ENCODE measurements around the gene SMIM10L2A. TPM values are rescaled to one million over a fixed set of nuclear protein-coding genes. Genes with fewer than 3 reads are reported as not detected.
"Not testable (repeated sequence)": the region's sequence is repeated elsewhere in the genome, so short reads cannot be mapped to it uniquely, and the experiment has no call there.

The SMIM10L2A gene
- total and polyA plus RNA-seq, 4 experiments from 2014 or later = 0.06 to 3.1 (median 1.5) TPM

- H3K4me3 ChIP-seq (ENCODE audit: low read length in 2 of 2) = no peak overlapping the region
- DNase-seq = no peak
- Mint-ChIP-seq H3K4me3 (no peak overlapping the region), H3K27me3 (no peaks in the 10 kb centered on the region), H3K4me1 (no peaks in the 10 kb centered on the region), H3K36me3 (no peaks in the 10 kb centered on the region), H3K27ac (no peak overlapping the region), H3K9me3 (no peaks in the 10 kb centered on the region)
- ChIA-PET POLR2A (ENCODE audit: partially characterized antibody) (no interaction called here), CTCF (ENCODE audit: partially characterized antibody) (no interaction called here)
- H3K9me3 ChIP-seq (ENCODE audit: control insufficient read depth in 1 of 2, low read length in 2 of 2) = no peaks in the 10 kb centered on the region
- H3K27ac ChIP-seq (ENCODE audit: low read depth, low read length) = no peak overlapping the region
- no peaks in the 10 kb centered on the region for H3K4me1 ChIP-seq (ENCODE audit: insufficient read depth, low read length)
- H3K27me3 ChIP-seq (ENCODE audit: insufficient read depth, low read length) = no peaks in the 10 kb centered on the region
- no peaks in the 10 kb centered on the region for H3K36me3 ChIP-seq (ENCODE audit: insufficient read depth, low read length)
- intact Hi-C loops (cut with micrococcal nuclease) = no loop called here
These were observed 15.5 kb downstream of the SMIM10L2A start for GRCh38 chrX:135436966-135437866.

DNA sequence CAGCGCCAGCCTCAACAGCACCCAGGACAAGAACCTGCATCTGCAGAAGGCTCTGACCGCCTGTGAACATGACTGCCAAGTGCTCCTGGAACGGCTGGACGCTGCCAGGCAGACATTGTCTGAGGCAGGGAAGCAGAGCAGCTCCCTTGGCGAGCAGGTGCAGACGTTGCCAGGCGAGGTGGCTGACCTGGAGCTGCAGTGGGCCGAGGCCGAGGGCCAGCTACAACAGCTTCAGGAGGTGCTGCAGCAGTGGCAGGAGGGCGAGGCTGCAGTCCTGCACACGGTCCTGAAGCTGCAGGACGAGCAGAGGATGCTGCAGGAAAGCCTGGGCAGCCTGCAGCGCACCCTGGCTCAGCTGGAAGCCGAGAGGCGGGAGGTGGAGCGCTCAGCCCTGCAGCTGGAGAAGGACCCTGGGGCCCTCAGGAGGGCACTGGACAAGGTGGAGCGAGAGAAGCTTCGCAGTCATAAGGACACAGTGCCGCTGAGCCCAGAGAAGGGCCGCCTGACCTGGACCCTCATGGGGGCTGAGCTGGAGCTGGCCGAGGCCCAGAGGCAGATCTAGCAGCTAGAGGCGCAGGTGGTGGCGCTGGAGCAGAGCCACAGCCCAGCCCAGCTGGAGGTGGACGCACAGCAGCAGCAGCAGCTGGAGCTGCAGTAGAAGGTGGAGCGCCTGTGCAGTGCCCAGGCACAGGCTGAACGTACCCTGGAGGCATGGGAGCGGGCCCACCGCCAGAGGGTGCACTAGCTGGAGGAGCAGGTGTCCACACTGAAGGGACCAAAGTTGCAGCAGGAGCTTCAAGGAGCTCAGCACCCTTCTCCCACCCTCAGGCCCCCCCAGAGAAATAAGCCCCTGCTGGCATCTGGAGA lies 16.4 kb downstream of the SMIM10L2A start:
- Mint-ChIP-seq H3K9me3 (no peaks in the 10 kb centered on the region), H3K4me3 (no peak overlapping the region), H3K4me1 (no peaks in the 10 kb centered on the region), H3K27ac (no peak overlapping the region), H3K27me3 (no peaks in the 10 kb centered on the region), H3K36me3 (no peaks in the 10 kb centered on the region)
- Histone ChIP-seq H3K4me1 (ENCODE audit: insufficient read depth, low read length) (no peaks in the 10 kb centered on the region), H3K4me3 (ENCODE audit: low read length in 2 of 2) (no peak overlapping the region), H3K9me3 (ENCODE audit: control insufficient read depth in 1 of 2, low read length in 2 of 2) (no peaks in the 10 kb centered on the region), H3K27ac (ENCODE audit: low read depth, low read length) (no peak overlapping the region), H3K27me3 (ENCODE audit: insufficient read depth, low read length) (no peaks in the 10 kb centered on the region), H3K36me3 (ENCODE audit: insufficient read depth, low read length) (no peaks in the 10 kb centered on the region)
- DNase-seq = no peak
- POLR2A ChIA-PET (ENCODE audit: partially characterized antibody) = no interaction called here
- CTCF ChIA-PET (ENCODE audit: partially characterized antibody) = no interaction called here
- intact Hi-C loops (cut with micrococcal nuclease) = no loop called here

- no peaks in the 10 kb centered on the region for H3K27me3 Mint-ChIP-seq
These were observed 16.9 kb downstream of the SMIM10L2A start for GRCh38 chrX:135438734-135439043.

DNA sequence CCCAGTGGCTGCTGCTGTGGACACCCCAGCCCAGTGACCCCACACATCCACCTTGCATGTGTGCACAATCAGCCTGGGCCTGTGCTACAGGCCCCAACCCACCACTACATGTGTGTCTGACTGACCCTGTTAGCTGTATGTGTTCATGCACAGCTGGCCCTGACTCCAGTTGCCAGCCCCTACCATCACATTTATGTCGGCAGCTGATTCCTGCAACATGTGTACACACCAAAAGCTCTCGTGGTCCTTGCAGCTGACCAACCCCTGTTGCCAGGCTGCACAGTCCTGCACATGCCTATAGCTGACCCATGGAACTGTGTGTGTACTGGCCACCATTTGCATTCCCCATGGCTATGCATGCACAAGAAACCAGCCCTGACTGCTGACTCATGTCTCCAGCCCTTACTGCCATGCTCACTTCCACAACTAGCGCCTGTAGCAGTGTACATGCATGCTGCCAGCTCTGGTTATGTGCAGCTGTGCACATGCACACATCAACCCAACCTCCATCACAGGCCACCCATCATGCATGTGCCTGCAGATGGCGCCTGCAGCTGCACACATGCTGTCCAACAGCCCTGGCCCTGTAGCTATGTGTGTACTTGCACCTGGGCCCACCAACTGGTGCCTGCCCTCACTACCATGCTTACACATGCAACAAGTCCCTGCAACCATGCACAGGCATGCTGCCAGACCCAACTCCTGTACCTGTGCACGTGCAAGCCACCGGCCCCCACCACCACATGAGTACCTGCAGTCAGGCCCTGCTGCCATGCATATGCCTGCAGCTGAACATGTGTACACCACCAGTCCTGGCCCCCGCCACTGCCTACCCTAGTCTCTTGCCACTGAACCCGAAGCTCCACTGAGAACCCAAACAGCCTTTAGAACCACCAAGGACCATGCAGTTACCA lies 28.1 kb downstream of the SMIM10L2A start:
- Histone ChIP-seq H3K9me3 (ENCODE audit: control insufficient read depth in 1 of 2, low read length in 2 of 2) (no peaks in the 10 kb centered on the region), H3K4me1 (ENCODE audit: insufficient read depth, low read length) (no peaks in the 10 kb centered on the region), H3K27me3 (ENCODE audit: insufficient read depth, low read length) (no peaks in the 10 kb centered on the region), H3K27ac (ENCODE audit: low read depth, low read length) (no peak overlapping the region), H3K36me3 (ENCODE audit: insufficient read depth, low read length) (no peaks in the 10 kb centered on the region), H3K4me3 (ENCODE audit: low read length in 2 of 2) (no peak overlapping the region)
- no peak for DNase-seq
- Mint-ChIP-seq H3K4me3 (no peak overlapping the region), H3K9me3 (no peaks in the 10 kb centered on the region), H3K36me3 (no peaks in the 10 kb centered on the region), H3K27ac (no peak overlapping the region), H3K4me1 (no peaks in the 10 kb centered on the region), H3K27me3 (no peaks in the 10 kb centered on the region)
- intact Hi-C loops (cut with micrococcal nuclease) = no loop called here
- POLR2A ChIA-PET (ENCODE audit: partially characterized antibody) = no interaction called here
- CTCF ChIA-PET (ENCODE audit: partially characterized antibody) = no interaction called here

More at GRCh38 chrX:135438734-135439043, 16.9 kb downstream of the SMIM10L2A start:
- H3K9me3 Mint-ChIP-seq = no peaks in the 10 kb centered on the region
- H3K27ac ChIP-seq (ENCODE audit: low read depth, low read length) = no peak overlapping the region
- H3K27me3 ChIP-seq (ENCODE audit: insufficient read depth, low read length) = no peaks in the 10 kb centered on the region
- POLR2A ChIA-PET (ENCODE audit: partially characterized antibody) = no interaction called here
- H3K36me3 ChIP-seq (ENCODE audit: insufficient read depth, low read length) = no peaks in the 10 kb centered on the region
- H3K4me3 ChIP-seq (ENCODE audit: low read length in 2 of 2) = no peak overlapping the region
- H3K9me3 ChIP-seq (ENCODE audit: control insufficient read depth in 1 of 2, low read length in 2 of 2) = no peaks in the 10 kb centered on the region
- intact Hi-C loops (cut with micrococcal nuclease) = no loop called here
- DNase-seq = no peak
- no peaks in the 10 kb centered on the region for H3K4me1 ChIP-seq (ENCODE audit: insufficient read depth, low read length)
- no peak overlapping the region for H3K27ac Mint-ChIP-seq
- H3K4me3 Mint-ChIP-seq = no peak overlapping the region
- no peaks in the 10 kb centered on the region for H3K36me3 Mint-ChIP-seq
- CTCF ChIA-PET (ENCODE audit: partially characterized antibody) = no interaction called here
- H3K4me1 Mint-ChIP-seq = no peaks in the 10 kb centered on the region

DNA sequence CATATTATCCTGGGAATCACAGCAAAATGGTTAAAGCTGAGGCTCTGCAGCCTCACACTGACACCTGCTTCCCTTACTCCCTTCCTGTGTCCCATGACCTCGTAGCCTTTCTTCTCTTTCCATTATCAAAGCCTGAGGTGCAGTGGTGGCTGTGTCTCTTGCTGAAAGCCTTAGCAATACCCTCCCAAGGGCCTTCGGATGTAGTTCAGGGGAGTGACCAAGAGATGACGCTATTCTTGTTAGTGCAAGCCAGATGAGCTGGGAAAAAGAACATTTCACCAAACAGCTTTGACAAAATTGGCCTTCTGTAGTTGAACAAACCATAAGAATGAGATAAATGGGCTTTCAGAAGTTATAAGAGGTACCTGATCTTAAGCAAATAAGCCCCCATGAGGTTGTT lies 31.6 kb downstream of the SMIM10L2A start:
- CTCF ChIA-PET (ENCODE audit: partially characterized antibody) = no interaction called here
- H3K27ac ChIP-seq (ENCODE audit: low read depth, low read length) = no peak overlapping the region
- intact Hi-C loops (cut with micrococcal nuclease) = no loop called here
- no peak overlapping the region for H3K4me3 Mint-ChIP-seq
- H3K9me3 Mint-ChIP-seq = peaks cover 0 to 6% (median 0%) of the 10 kb centered on the region in 8 donors
- no peaks in the 10 kb centered on the region for H3K4me1 Mint-ChIP-seq
- no peaks in the 10 kb centered on the region for H3K9me3 ChIP-seq (ENCODE audit: control insufficient read depth in 1 of 2, low read length in 2 of 2)
- no peaks in the 10 kb centered on the region for H3K4me1 ChIP-seq (ENCODE audit: insufficient read depth, low read length)
- no peak overlapping the region for H3K4me3 ChIP-seq (ENCODE audit: low read length in 2 of 2)
- no peaks in the 10 kb centered on the region for H3K27me3 Mint-ChIP-seq
- no peaks in the 10 kb centered on the region for H3K36me3 Mint-ChIP-seq
- no peaks in the 10 kb centered on the region for H3K36me3 ChIP-seq (ENCODE audit: insufficient read depth, low read length)
- POLR2A ChIA-PET (ENCODE audit: partially characterized antibody) = no interaction called here
- no peak for DNase-seq
- no peak overlapping the region for H3K27ac Mint-ChIP-seq
- no peaks in the 10 kb centered on the region for H3K27me3 ChIP-seq (ENCODE audit: insufficient read depth, low read length)

DNA sequence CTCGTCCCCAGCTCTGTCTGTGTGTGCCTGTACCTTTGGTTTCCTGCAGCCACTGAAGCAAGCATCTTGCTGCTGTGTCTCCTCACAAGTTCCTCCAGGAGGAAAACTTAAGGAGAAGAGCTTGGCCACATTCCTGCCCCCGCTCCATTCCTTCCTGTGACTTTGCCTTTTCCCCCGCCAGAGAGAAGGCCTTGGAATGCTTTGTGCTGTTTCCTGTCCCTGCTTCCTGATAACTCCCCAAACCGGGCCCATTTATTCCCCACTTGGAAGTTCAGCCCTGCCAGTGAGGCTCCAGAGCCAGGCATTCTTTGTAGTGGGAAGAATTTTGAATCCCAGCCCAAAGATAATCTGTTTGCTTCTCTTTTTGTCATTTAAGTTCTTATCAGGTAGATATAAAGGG lies 33.1 kb downstream of the SMIM10L2A start:
- H3K27ac Mint-ChIP-seq = no peak overlapping the region
- H3K4me1 Mint-ChIP-seq = no peaks in the 10 kb centered on the region
- ChIA-PET CTCF (ENCODE audit: partially characterized antibody) (no interaction called here), POLR2A (ENCODE audit: partially characterized antibody) (no interaction called here)
- H3K36me3 Mint-ChIP-seq = no peaks in the 10 kb centered on the region
- Histone ChIP-seq H3K9me3 (ENCODE audit: control insufficient read depth in 1 of 2, low read length in 2 of 2) (no peaks in the 10 kb centered on the region), H3K4me1 (ENCODE audit: insufficient read depth, low read length) (no peaks in the 10 kb centered on the region), H3K36me3 (ENCODE audit: insufficient read depth, low read length) (no peaks in the 10 kb centered on the region), H3K27me3 (ENCODE audit: insufficient read depth, low read length) (no peaks in the 10 kb centered on the region), H3K27ac (ENCODE audit: low read depth, low read length) (no peak overlapping the region), H3K4me3 (ENCODE audit: low read length in 2 of 2) (no peak overlapping the region)
- no peak for DNase-seq
- H3K9me3 Mint-ChIP-seq = peaks cover 0 to 6% (median 0%) of the 10 kb centered on the region in 8 donors
- no peaks in the 10 kb centered on the region for H3K27me3 Mint-ChIP-seq
- intact Hi-C loops (cut with micrococcal nuclease) = no loop called here
- no peak overlapping the region for H3K4me3 Mint-ChIP-seq

DNA sequence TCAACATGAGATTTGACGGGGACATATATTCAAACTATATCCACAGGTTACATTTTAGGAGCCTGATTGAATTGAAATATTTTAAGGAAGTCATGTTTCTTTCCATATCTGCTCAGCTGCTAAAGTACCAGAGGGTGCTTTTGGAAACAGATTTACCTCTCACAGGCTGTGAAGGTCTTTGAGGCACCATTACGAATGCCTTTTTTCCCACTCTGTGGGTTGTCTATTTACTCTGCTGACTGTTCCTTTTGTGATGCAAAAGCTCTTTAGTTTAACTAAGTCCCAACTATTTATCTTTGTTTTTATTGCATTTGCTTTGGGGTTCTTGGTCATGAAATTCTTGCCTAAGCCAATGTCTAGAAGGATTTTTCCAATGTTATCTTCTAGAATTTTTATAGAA lies 40.0 kb downstream of the SMIM10L2A start:
- H3K27me3 Mint-ChIP-seq; H3K4me1 Mint-ChIP-seq; intact Hi-C loops (cut with micrococcal nuclease); H3K36me3 Mint-ChIP-seq; H3K4me3 Mint-ChIP-seq; H3K9me3 ChIP-seq (ENCODE audit: control insufficient read depth in 1 of 2, low read length in 2 of 2); H3K9me3 Mint-ChIP-seq; H3K36me3 ChIP-seq (ENCODE audit: insufficient read depth, low read length); CTCF ChIA-PET (ENCODE audit: partially characterized antibody); H3K27me3 ChIP-seq (ENCODE audit: insufficient read depth, low read length); H3K4me3 ChIP-seq (ENCODE audit: low read length in 2 of 2); H3K27ac ChIP-seq (ENCODE audit: low read depth, low read length); DNase-seq; POLR2A ChIA-PET (ENCODE audit: partially characterized antibody); H3K27ac Mint-ChIP-seq; H3K4me1 ChIP-seq (ENCODE audit: insufficient read depth, low read length): not testable (repeated sequence)

Data from CD4-positive, alpha-beta memory T cell (primary cell).